ENCODE results near the gene CDYL2.
A peak's percentile ranks its signal among the peaks of the same experiment; 100 is the strongest.

Gene CDYL2

GRCh38 chr16:80723981-80724380, 80.4 kb downstream of the CDYL2 start:
- ATAC-seq (ENCODE audit: low read depth) (no peak), DNase-seq (ENCODE audit: low spot score in 2 of 2) (no peak)
- Mint-ChIP-seq H3K4me1 (peaks cover 22% of the 10 kb centered on the region), H3K9me3 (peaks cover 10% of the 10 kb centered on the region), H3K27me3 (no peaks in the 10 kb centered on the region), H3K27ac (peak overlapping the region; percentile 20), H3K36me3 (no peaks in the 10 kb centered on the region), H3K4me3 (no peak overlapping the region)

- DNase-seq (ENCODE audit: low spot score in 2 of 2) (no peak), ATAC-seq (ENCODE audit: low read depth) (no peak)
- H3K9me3 Mint-ChIP-seq, result peaks cover 9% of the 10 kb centered on the region
- H3K27me3 Mint-ChIP-seq, result no peaks in the 10 kb centered on the region
- no peak overlapping the region for H3K4me3 Mint-ChIP-seq
- no peaks in the 10 kb centered on the region for H3K36me3 Mint-ChIP-seq
- no peak overlapping the region for H3K27ac Mint-ChIP-seq
- H3K4me1 Mint-ChIP-seq, result peaks cover 22% of the 10 kb centered on the region
These were observed 81.3 kb downstream of the CDYL2 start for GRCh38 chr16:80723091-80723490.

GRCh38 chr16:80720804-80721371, 83.5 kb downstream of the CDYL2 start:
- DNase-seq (ENCODE audit: low spot score in 2 of 2) (no peak), ATAC-seq (ENCODE audit: low read depth) (no peak)
- Mint-ChIP-seq H3K36me3 (no peaks in the 10 kb centered on the region), H3K27ac (no peak overlapping the region), H3K4me3 (no peak overlapping the region), H3K27me3 (no peaks in the 10 kb centered on the region), H3K9me3 (peaks cover 8% of the 10 kb centered on the region), H3K4me1 (peaks cover 22% of the 10 kb centered on the region)

GRCh38 chr16:80719573-80719972, 84.8 kb downstream of the CDYL2 start:
- Mint-ChIP-seq H3K4me1 (peaks cover 16% of the 10 kb centered on the region), H3K27ac (peak overlapping the region; percentile 26), H3K27me3 (no peaks in the 10 kb centered on the region), H3K9me3 (peaks cover 8% of the 10 kb centered on the region), H3K36me3 (no peaks in the 10 kb centered on the region), H3K4me3 (no peak overlapping the region)
- peak; percentile 71 for ATAC-seq (ENCODE audit: low read depth)
- no peak for DNase-seq (ENCODE audit: low spot score in 2 of 2)

- Mint-ChIP-seq H3K4me3 (no peak overlapping the region), H3K27me3 (no peaks in the 10 kb centered on the region), H3K36me3 (peaks cover under 1% of the 10 kb centered on the region), H3K27ac (no peak overlapping the region), H3K9me3 (peaks cover 4% of the 10 kb centered on the region), H3K4me1 (peaks cover 9% of the 10 kb centered on the region)
- ATAC-seq (ENCODE audit: low read depth) (no peak), DNase-seq (ENCODE audit: low spot score in 2 of 2) (no peak)
These were observed 85.7 kb downstream of the CDYL2 start for GRCh38 chr16:80718480-80719220.

GRCh38 chr16:80717611-80718010, 86.8 kb downstream of the CDYL2 start:
- Mint-ChIP-seq H3K36me3 (peaks cover 3% of the 10 kb centered on the region), H3K4me1 (peaks cover 8% of the 10 kb centered on the region), H3K27me3 (no peaks in the 10 kb centered on the region), H3K9me3 (peaks cover under 1% of the 10 kb centered on the region), H3K4me3 (no peak overlapping the region), H3K27ac (no peak overlapping the region)
- ATAC-seq (ENCODE audit: low read depth) (no peak), DNase-seq (ENCODE audit: low spot score in 2 of 2) (no peak)

GRCh38 chr16:80716564-80717139, 87.7 kb downstream of the CDYL2 start:
- H3K27ac Mint-ChIP-seq, result no peak overlapping the region
- no peak overlapping the region for H3K4me3 Mint-ChIP-seq
- no peaks in the 10 kb centered on the region for H3K9me3 Mint-ChIP-seq
- H3K36me3 Mint-ChIP-seq, result peaks cover 3% of the 10 kb centered on the region
- DNase-seq (ENCODE audit: low spot score in 2 of 2), result no peak
- no peaks in the 10 kb centered on the region for H3K27me3 Mint-ChIP-seq
- no peak for ATAC-seq (ENCODE audit: low read depth)
- H3K4me1 Mint-ChIP-seq, result peaks cover 10% of the 10 kb centered on the region

- peak overlapping the region; percentile 6 for H3K4me3 Mint-ChIP-seq
These were observed 93.0 kb downstream of the CDYL2 start for GRCh38 chr16:80711406-80711805.

GRCh38 chr16:80710918-80711317, 93.5 kb downstream of the CDYL2 start:
- no peaks in the 10 kb centered on the region for H3K27me3 Mint-ChIP-seq
- peaks cover 8% of the 10 kb centered on the region for H3K36me3 Mint-ChIP-seq
- DNase-seq (ENCODE audit: low spot score in 2 of 2) (no peak), ATAC-seq (ENCODE audit: low read depth) (no peak)
- H3K9me3 Mint-ChIP-seq, result no peaks in the 10 kb centered on the region
- peaks cover 10% of the 10 kb centered on the region for H3K4me1 Mint-ChIP-seq
- no peak overlapping the region for H3K27ac Mint-ChIP-seq
- peak overlapping the region; percentile 6 for H3K4me3 Mint-ChIP-seq

More at GRCh38 chr16:80711406-80711805, 93.0 kb downstream of the CDYL2 start:
- no peak for ATAC-seq (ENCODE audit: low read depth)
- Mint-ChIP-seq H3K9me3 (no peaks in the 10 kb centered on the region), H3K36me3 (peaks cover 8% of the 10 kb centered on the region), H3K27ac (no peak overlapping the region), H3K27me3 (no peaks in the 10 kb centered on the region), H3K4me1 (peaks cover 10% of the 10 kb centered on the region)
- no peak for DNase-seq (ENCODE audit: low spot score in 2 of 2)

- H3K27me3 Mint-ChIP-seq, result no peaks in the 10 kb centered on the region
- H3K27ac Mint-ChIP-seq, result no peak overlapping the region
- DNase-seq (ENCODE audit: low spot score in 2 of 2) (no peak), ATAC-seq (ENCODE audit: low read depth) (no peak)
- peaks cover 17% of the 10 kb centered on the region for H3K4me1 Mint-ChIP-seq
- no peak overlapping the region for H3K4me3 Mint-ChIP-seq
- H3K9me3 Mint-ChIP-seq, result no peaks in the 10 kb centered on the region
- peaks cover 8% of the 10 kb centered on the region for H3K36me3 Mint-ChIP-seq
These were observed 95.6 kb downstream of the CDYL2 start for GRCh38 chr16:80708823-80709222.

- no peak for ATAC-seq (ENCODE audit: low read depth)
- no peaks in the 10 kb centered on the region for H3K27me3 Mint-ChIP-seq
- no peaks in the 10 kb centered on the region for H3K9me3 Mint-ChIP-seq
- no peak for DNase-seq (ENCODE audit: low spot score in 2 of 2)
- H3K4me1 Mint-ChIP-seq, result peaks cover 19% of the 10 kb centered on the region
- no peak overlapping the region for H3K4me3 Mint-ChIP-seq
- H3K36me3 Mint-ChIP-seq, result peaks cover 5% of the 10 kb centered on the region
- no peak overlapping the region for H3K27ac Mint-ChIP-seq
These were observed 96.7 kb downstream of the CDYL2 start for GRCh38 chr16:80707686-80708085.

- H3K36me3 Mint-ChIP-seq, result peaks cover 5% of the 10 kb centered on the region
- H3K4me3 Mint-ChIP-seq, result no peak overlapping the region
- no peaks in the 10 kb centered on the region for H3K27me3 Mint-ChIP-seq
- H3K27ac Mint-ChIP-seq, result no peak overlapping the region
- DNase-seq (ENCODE audit: low spot score in 2 of 2), result no peak
- H3K4me1 Mint-ChIP-seq, result peaks cover 16% of the 10 kb centered on the region
- ATAC-seq (ENCODE audit: low read depth), result no peak
- no peaks in the 10 kb centered on the region for H3K9me3 Mint-ChIP-seq
These were observed 98.8 kb downstream of the CDYL2 start for GRCh38 chr16:80705596-80705995.

GRCh38 chr16:80704751-80705505, 99.5 kb downstream of the CDYL2 start:
- no peaks in the 10 kb centered on the region for H3K9me3 Mint-ChIP-seq
- no peak overlapping the region for H3K4me3 Mint-ChIP-seq
- peaks cover 18% of the 10 kb centered on the region for H3K4me1 Mint-ChIP-seq
- no peak overlapping the region for H3K27ac Mint-ChIP-seq
- H3K27me3 Mint-ChIP-seq, result no peaks in the 10 kb centered on the region
- ATAC-seq (ENCODE audit: low read depth) (no peak), DNase-seq (ENCODE audit: low spot score in 2 of 2) (no peak)
- peaks cover 5% of the 10 kb centered on the region for H3K36me3 Mint-ChIP-seq

Measured in memory B cell (primary cell).